PC-3 (cell line): ENCODE data around the gene WDFY4. TPM values are rescaled to one million over a fixed set of nuclear protein-coding genes. Genes with fewer than 3 reads are reported as not detected.

Source experiments
- ATAC-seq: fragments of 200-7000 bp; cut with Tn5 transposase; 2 replicates; pipeline ENCODE4 v1.9.1; 2020; ENCODE audit warnings: mild to moderate bottlenecking, moderate library complexity
- BruUV-seq: library from RNA; stranded (reverse); fragments of 400-500 nt; replicated peaks from 2 replicates; lab custom pipeline; 2021; lab: Mats Ljungman, UMichigan
- CTCF ChIA-PET: fragments of 300-600 bp; sonication (Branson Sonifier 250); formaldehyde crosslinking; loops from one replicate; lab custom pipeline; 2022; ENCODE audit warnings: antibody characterized with exemption; lab: Charles Lee
- POLR2A ChIA-PET: fragments of 300-600 bp; sonication (Branson Sonifier 250); formaldehyde crosslinking; loops from one replicate; lab custom pipeline; 2022; ENCODE audit warnings: antibody characterized with exemption; ENCODE audit not compliant: unreplicated experiment; lab: Charles Lee
- DNase-seq: peaks from one replicate; pipeline ENCODE4 v3.0.0-alpha.2; 2015
- H2AFZ ChIP-seq: fragments of 300-600 bp; sonication (generic); 2 replicates; pipeline ENCODE4 v1.6.0; 2016; ENCODE audit warnings: antibody characterized with exemption, low read length
- H3F3A ChIP-seq: fragments of 300-600 bp; sonication (generic); one replicate; pipeline ENCODE4 v1.6.0; 2017; ENCODE audit warnings: antibody characterized with exemption, low read length, control low read depth, mild to moderate bottlenecking; ENCODE audit not compliant: unreplicated experiment
- H3K27ac ChIP-seq: fragments of 300-600 bp; sonication (generic); 2 replicates; pipeline ENCODE4 v1.5.1; 2016; ENCODE audit warnings: mild to moderate bottlenecking, low read length
- H3K27me3 ChIP-seq: fragments of 300-600 bp; sonication (generic); 2 replicates; pipeline ENCODE4 v1.6.1; 2016; ENCODE audit warnings: low read length, mixed read lengths
- H3K36me3 ChIP-seq: fragments of 300-600 bp; sonication (generic); 2 replicates; pipeline ENCODE4 v1.6.1; 2016; ENCODE audit warnings: low read depth, mixed run types, low read length, mixed read lengths
- H3K4me1 ChIP-seq: fragments of 300-600 bp; sonication (generic); 2 replicates; pipeline ENCODE4 v1.5.1; 2016; ENCODE audit warnings: low read length; ENCODE audit not compliant: insufficient read depth
- H3K4me2 ChIP-seq: fragments of 300-600 bp; sonication (generic); 2 replicates; pipeline ENCODE4 v1.6.0; 2016; ENCODE audit warnings: low read length
- H3K4me3 ChIP-seq: fragments of 300-600 bp; sonication (generic); 2 replicates; pipeline ENCODE4 v1.5.1; 2016; ENCODE audit warnings: mild to moderate bottlenecking, low read length, mixed read lengths
- H3K79me2 ChIP-seq: fragments of 300-600 bp; sonication (generic); 2 replicates; pipeline ENCODE4 v1.6.1; 2017; ENCODE audit warnings: low read length, mixed read lengths
- H3K9ac ChIP-seq: fragments of 300-600 bp; sonication (generic); 2 replicates; pipeline ENCODE4 v1.6.0; 2016; ENCODE audit warnings: mild to moderate bottlenecking, low read length
- H3K9me2 ChIP-seq: fragments of 300-600 bp; sonication (generic); replicated peaks from 2 replicates; pipeline ENCODE4 v1.6.1; 2016; ENCODE audit warnings: mixed run types, low read length, mixed read lengths
- H3K9me3 ChIP-seq: fragments of 300-600 bp; sonication (generic); 2 replicates; pipeline ENCODE4 v1.6.1; 2016; ENCODE audit warnings: low read length, mixed read lengths
- H4K20me1 ChIP-seq: fragments of 300-600 bp; sonication (generic); 2 replicates; pipeline ENCODE4 v1.6.1; 2016; ENCODE audit warnings: low read length, mixed read lengths
- EZH2 ChIP-seq: fragments of 300-600 bp; sonication (generic); IDR thresholded peaks from one replicate; pipeline ENCODE4 v1.6.1; 2017; ENCODE audit warnings: antibody characterized with exemption, mild to moderate bottlenecking, low read length; ENCODE audit not compliant: unreplicated experiment
- EZH2phosphoT487 ChIP-seq: fragments of 300-600 bp; sonication (generic); IDR thresholded peaks from 2 replicates; pipeline ENCODE4 v1.6.1; 2018; ENCODE audit warnings: mild to moderate bottlenecking, antibody characterized with exemption, low read length, borderline replicate concordance
- intact Hi-C: fragments of 100-400 bp; cut with micrococcal nuclease; formaldehyde crosslinking; loops from 2 replicates; pipeline ENCODE4 v1.9.0; 2023
- total RNA-seq: library from RNA; depleted of rRNA; stranded (reverse); fragments of >200 nt; gene quantifications from 2 replicates; pipeline ENCODE4 v1.2.3, GENCODE V29; 2014
- TF ChIP-seq, protein P1 (sequence below): fragments of 300-600 bp; sonication (generic); conservative IDR thresholded peaks from 2 replicates; pipeline ENCODE4 v1.5.1; 2017; ENCODE audit warnings: antibody characterized with exemption, low read depth, mild to moderate bottlenecking, low read length

WDFY4 gene
- total RNA-seq, 1 experiment from 2014 or later, result not detected

DNA sequence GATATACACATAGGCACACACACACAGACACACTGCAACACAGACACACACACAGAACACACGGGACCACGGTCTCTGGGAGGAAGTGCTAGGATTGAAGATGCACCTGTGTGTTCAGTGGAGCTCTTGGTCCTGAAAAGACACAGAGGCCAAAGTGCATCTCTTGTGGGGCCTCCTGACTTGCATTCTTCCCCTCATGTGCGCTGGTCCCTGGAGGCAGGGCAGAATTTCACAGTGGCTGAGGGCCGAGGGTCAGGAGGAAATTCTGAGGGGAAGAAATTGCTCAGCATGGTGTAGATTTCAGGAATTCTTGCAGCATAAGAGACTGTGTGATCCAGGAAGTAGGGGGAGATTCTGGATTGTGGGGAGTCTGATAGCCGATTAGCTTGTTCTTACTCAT lies 35.9 kb downstream of the WDFY4 start:
- intact Hi-C loops, result no loop called here
- CTCF ChIA-PET, result no interaction called here
- H3K9ac ChIP-seq, result no peak overlapping the region
- POLR2A ChIA-PET, result no interaction called here
- DNase-seq (no peak), ATAC-seq (no peak)
- no TSS peak for BruUV-seq
- no peaks in the 10 kb centered on the region for H3K9me3 ChIP-seq
- H3K9me2 ChIP-seq, result no peaks in the 10 kb centered on the region
- H4K20me1 ChIP-seq, result no peaks in the 10 kb centered on the region
- no peaks in the 10 kb centered on the region for H3F3A ChIP-seq
- no peak overlapping the region for H3K4me2 ChIP-seq
- H3K4me3 ChIP-seq, result no peak overlapping the region
- H3K36me3 ChIP-seq, result no peaks in the 10 kb centered on the region
- TF ChIP-seq, protein P1, sequence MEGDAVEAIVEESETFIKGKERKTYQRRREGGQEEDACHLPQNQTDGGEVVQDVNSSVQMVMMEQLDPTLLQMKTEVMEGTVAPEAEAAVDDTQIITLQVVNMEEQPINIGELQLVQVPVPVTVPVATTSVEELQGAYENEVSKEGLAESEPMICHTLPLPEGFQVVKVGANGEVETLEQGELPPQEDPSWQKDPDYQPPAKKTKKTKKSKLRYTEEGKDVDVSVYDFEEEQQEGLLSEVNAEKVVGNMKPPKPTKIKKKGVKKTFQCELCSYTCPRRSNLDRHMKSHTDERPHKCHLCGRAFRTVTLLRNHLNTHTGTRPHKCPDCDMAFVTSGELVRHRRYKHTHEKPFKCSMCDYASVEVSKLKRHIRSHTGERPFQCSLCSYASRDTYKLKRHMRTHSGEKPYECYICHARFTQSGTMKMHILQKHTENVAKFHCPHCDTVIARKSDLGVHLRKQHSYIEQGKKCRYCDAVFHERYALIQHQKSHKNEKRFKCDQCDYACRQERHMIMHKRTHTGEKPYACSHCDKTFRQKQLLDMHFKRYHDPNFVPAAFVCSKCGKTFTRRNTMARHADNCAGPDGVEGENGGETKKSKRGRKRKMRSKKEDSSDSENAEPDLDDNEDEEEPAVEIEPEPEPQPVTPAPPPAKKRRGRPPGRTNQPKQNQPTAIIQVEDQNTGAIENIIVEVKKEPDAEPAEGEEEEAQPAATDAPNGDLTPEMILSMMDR, result no peak
- TF ChIP-seq EZH2, result no peak
- no peak for TF ChIP-seq EZH2phosphoT487
- H2AFZ ChIP-seq, result no peak overlapping the region
- H3K27me3 ChIP-seq, result peaks cover 78% of the 10 kb centered on the region
- no peaks in the 10 kb centered on the region for H3K79me2 ChIP-seq
- no peak overlapping the region for H3K27ac ChIP-seq
- H3K4me1 ChIP-seq, result no peaks in the 10 kb centered on the region

DNA sequence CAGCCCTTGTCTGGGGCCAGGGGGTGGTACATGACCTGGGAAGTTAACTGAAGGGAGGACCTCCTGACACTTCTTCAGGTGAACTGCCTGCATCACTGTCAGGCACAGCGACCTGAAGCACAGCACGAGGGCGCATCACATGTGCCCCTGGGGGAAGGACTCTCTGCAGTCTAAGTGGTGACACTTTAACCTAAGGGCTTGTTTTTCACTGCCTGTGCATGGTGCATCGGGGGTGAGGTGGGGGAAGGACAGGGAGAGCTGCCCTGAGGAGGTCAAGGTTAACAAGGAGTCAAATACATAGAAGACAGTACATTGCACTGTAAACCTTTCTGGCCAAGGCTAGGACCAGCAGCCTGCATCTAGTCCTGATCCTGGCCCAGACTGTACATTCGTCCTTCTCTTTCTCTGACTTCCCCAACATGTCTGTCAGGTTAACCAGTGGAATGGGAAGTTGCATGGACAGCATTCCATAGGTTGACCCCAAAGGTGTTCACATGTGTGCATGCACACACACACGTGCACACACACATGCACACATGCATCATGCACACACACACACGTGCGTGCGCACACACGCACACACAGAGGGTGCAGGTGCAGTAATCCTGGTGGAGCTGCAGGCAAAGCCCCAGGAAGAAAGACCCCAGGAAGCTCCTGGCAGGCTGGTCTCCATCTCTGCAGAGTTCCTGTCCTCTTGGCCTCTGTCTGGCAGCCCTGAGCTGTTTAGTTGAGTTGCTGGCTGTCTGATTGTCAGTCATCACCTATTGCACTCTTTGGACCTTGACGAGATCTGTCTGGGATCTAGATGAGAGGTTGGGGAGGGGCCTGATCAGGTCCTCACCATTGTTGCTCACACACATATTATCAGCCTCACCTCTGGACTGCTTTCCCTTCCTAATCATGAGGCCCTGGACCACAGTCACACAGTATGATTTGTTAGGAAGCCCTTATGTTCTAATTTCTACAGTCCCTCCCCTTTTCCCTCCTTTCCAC lies 37.8 kb downstream of the WDFY4 start:
- Histone ChIP-seq H3K27ac (no peak overlapping the region), H3K27me3 (peaks cover 80% of the 10 kb centered on the region), H3K79me2 (no peaks in the 10 kb centered on the region), H3K4me2 (no peak overlapping the region), H3K4me1 (no peaks in the 10 kb centered on the region), H3K9ac (no peak overlapping the region), H3K36me3 (no peaks in the 10 kb centered on the region), H3K9me3 (no peaks in the 10 kb centered on the region), H3F3A (no peaks in the 10 kb centered on the region), H2AFZ (no peak overlapping the region), H3K4me3 (no peak overlapping the region), H3K9me2 (no peaks in the 10 kb centered on the region), H4K20me1 (no peaks in the 10 kb centered on the region)
- ATAC-seq, result no peak
- POLR2A ChIA-PET, result no interaction called here
- intact Hi-C loops, result no loop called here
- no peak for DNase-seq
- CTCF ChIA-PET, result interaction anchor here (0.5 kb wide), 1 partner anchor 67 kb away, joined by 5 read pairs; no protein-coding TSS in a partner anchor
- no peak for TF ChIP-seq EZH2phosphoT487
- TF ChIP-seq, protein P1, result no peak
- BruUV-seq, result no TSS peak

DNA sequence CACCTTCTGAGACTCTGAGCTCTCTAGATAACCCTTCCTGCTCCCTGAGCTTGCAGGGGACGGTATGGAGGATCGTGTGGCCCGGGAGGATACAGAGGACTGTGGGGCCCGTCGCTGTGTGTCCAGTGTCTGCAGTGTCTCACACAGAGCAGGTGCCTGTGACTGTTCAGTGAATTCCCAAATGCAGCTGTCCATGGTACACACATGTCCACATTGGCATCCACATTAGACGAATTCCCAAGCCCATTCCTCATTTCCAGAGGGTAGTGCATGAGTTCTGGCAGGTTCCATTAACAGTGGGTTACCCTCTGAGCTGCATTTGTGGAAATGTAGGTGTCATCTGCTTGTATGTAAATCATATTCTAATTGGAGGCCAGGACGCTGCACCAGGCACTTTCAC lies 39.5 kb downstream of the WDFY4 start:
- Histone ChIP-seq H3K4me1 (no peaks in the 10 kb centered on the region), H3K4me3 (no peak overlapping the region), H4K20me1 (no peaks in the 10 kb centered on the region), H3K27me3 (peaks cover 80% of the 10 kb centered on the region), H3K27ac (no peak overlapping the region), H3K9me2 (no peaks in the 10 kb centered on the region), H3K9ac (no peak overlapping the region), H3K9me3 (no peaks in the 10 kb centered on the region), H2AFZ (no peak overlapping the region), H3K4me2 (no peak overlapping the region), H3K36me3 (no peaks in the 10 kb centered on the region), H3K79me2 (no peaks in the 10 kb centered on the region), H3F3A (no peaks in the 10 kb centered on the region)
- ChIA-PET CTCF (no interaction called here), POLR2A (no interaction called here)
- DNase-seq (no peak), ATAC-seq (no peak)
- intact Hi-C loops, result no loop called here
- TF ChIP-seq, protein P1, result no peak
- TF ChIP-seq EZH2phosphoT487, result no peak
- no peak for TF ChIP-seq EZH2
- no TSS peak for BruUV-seq
